H9 (cell line): ENCODE data around the gene LDLRAD4. TPM values are rescaled to one million over a fixed set of nuclear protein-coding genes. Genes with fewer than 3 reads are reported as not detected.

ENCODE experiments used
- DNase-seq: peaks from one replicate; pipeline ENCODE4 v3.0.0-alpha.2; 2017
- H2AFZ ChIP-seq: one replicate; pipeline ENCODE4 v1.6.1; 2013; ENCODE audit warnings: mild to moderate bottlenecking, low read length, control low read depth, moderate library complexity
- H2AK5ac ChIP-seq: 2 replicates; pipeline ENCODE4 v1.6.1; 2013; ENCODE audit warnings: low read length, control low read depth, mixed read lengths; ENCODE audit not compliant: insufficient read length
- H2BK120ac ChIP-seq: one replicate; pipeline ENCODE4 v1.6.1; 2013; ENCODE audit warnings: low read depth, mild to moderate bottlenecking, low read length, control low read depth, inconsistent platforms; ENCODE audit not compliant: poor library complexity, severe bottlenecking
- H2BK12ac ChIP-seq: 2 replicates; pipeline ENCODE4 v1.6.1; 2013; ENCODE audit warnings: low read length, control low read depth, mixed read lengths, low read depth; ENCODE audit not compliant: insufficient read length
- H2BK15ac ChIP-seq: 2 replicates; pipeline ENCODE4 v1.6.1; 2013; ENCODE audit warnings: low read depth, low read length, control low read depth
- H2BK20ac ChIP-seq: one replicate; pipeline ENCODE4 v1.6.1; 2013; ENCODE audit warnings: low read depth, mild to moderate bottlenecking, low read length, control low read depth, inconsistent platforms; ENCODE audit not compliant: poor library complexity, severe bottlenecking
- H2BK5ac ChIP-seq: 2 replicates; pipeline ENCODE4 v1.6.1; 2013; ENCODE audit warnings: low read length, control low read depth, mixed read lengths; ENCODE audit not compliant: insufficient read length
- H3K14ac ChIP-seq: 2 replicates; pipeline ENCODE4 v1.6.1; 2013; ENCODE audit warnings: low read length, control low read depth; ENCODE audit not compliant: insufficient read depth
- H3K18ac ChIP-seq: 2 replicates; pipeline ENCODE4 v1.6.1; 2013; ENCODE audit warnings: low read depth, mild to moderate bottlenecking, mixed read lengths, low read length, control low read depth; ENCODE audit not compliant: insufficient read length
- H3K23ac ChIP-seq: 2 replicates; pipeline ENCODE4 v1.6.1; 2013; ENCODE audit warnings: low read length, control low read depth, mixed read lengths, low read depth; ENCODE audit not compliant: insufficient read length
- H3K23me2 ChIP-seq: 2 replicates; pipeline ENCODE4 v1.6.1; 2013; ENCODE audit warnings: low read depth, mild to moderate bottlenecking, mixed read lengths, low read length, control low read depth; ENCODE audit not compliant: insufficient read length, poor library complexity, severe bottlenecking
- H3K27ac ChIP-seq: 2 replicates; pipeline ENCODE4 v1.5.1; 2013; ENCODE audit warnings: low read length, control low read depth, mixed read lengths, low read depth; ENCODE audit not compliant: insufficient read length
- H3K27me3 ChIP-seq: 2 replicates; pipeline ENCODE4 v1.6.1; 2013; ENCODE audit warnings: low read length, control low read depth, inconsistent platforms; ENCODE audit not compliant: insufficient read depth
- H3K4ac ChIP-seq: 2 replicates; pipeline ENCODE4 v1.6.1; 2013; ENCODE audit warnings: low read depth, mild to moderate bottlenecking, control low read depth, inconsistent platforms, low read length, moderate library complexity
- H3K4me1 ChIP-seq: 2 replicates; pipeline ENCODE4 v1.6.1; 2013; ENCODE audit warnings: low read length, control low read depth, inconsistent platforms; ENCODE audit not compliant: insufficient read depth
- H3K4me2 ChIP-seq: 2 replicates; pipeline ENCODE4 v1.6.1; 2013; ENCODE audit warnings: low read length, control low read depth, mixed read lengths; ENCODE audit not compliant: insufficient read length, insufficient read depth
- H3K56ac ChIP-seq: 2 replicates; pipeline ENCODE4 v1.6.1; 2013; ENCODE audit warnings: low read depth, mild to moderate bottlenecking, mixed read lengths, low read length, control low read depth; ENCODE audit not compliant: insufficient read length
- H3K79me1 ChIP-seq: 2 replicates; pipeline ENCODE4 v1.6.1; 2013; ENCODE audit warnings: low read depth, mild to moderate bottlenecking, moderate library complexity, low read length, control low read depth, inconsistent platforms; ENCODE audit not compliant: insufficient read depth, poor library complexity, severe bottlenecking
- H3K79me2 ChIP-seq: 2 replicates; pipeline ENCODE4 v1.6.1; 2013; ENCODE audit warnings: low read length, control low read depth, inconsistent platforms; ENCODE audit not compliant: insufficient read depth
- H3K9ac ChIP-seq: 2 replicates; pipeline ENCODE4 v1.6.1; 2013; ENCODE audit warnings: low read length, control low read depth, mixed read lengths; ENCODE audit not compliant: insufficient read length; ENCODE audit errors: extremely low read depth
- H3K9me3 ChIP-seq: one replicate; pipeline ENCODE4 v1.6.1; 2013; ENCODE audit warnings: low read depth, low read length, inconsistent platforms; ENCODE audit not compliant: control insufficient read depth
- H3T11ph ChIP-seq: one replicate; pipeline ENCODE4 v1.6.1; 2013; ENCODE audit warnings: mild to moderate bottlenecking, low read length, control low read depth, inconsistent platforms
- H4K20me1 ChIP-seq: one replicate; pipeline ENCODE4 v1.6.1; 2013; ENCODE audit not compliant: control insufficient read depth, insufficient read length, insufficient read depth
- H4K5ac ChIP-seq: 2 replicates; pipeline ENCODE4 v1.6.1; 2013; ENCODE audit warnings: low read depth, mild to moderate bottlenecking, mixed read lengths, low read length, control low read depth; ENCODE audit not compliant: insufficient read length
- H4K8ac ChIP-seq: replicated peaks from 2 replicates; pipeline ENCODE4 v1.6.1; 2013; ENCODE audit warnings: low read length, control low read depth, mixed read lengths, low read depth; ENCODE audit not compliant: insufficient read length
- H4K91ac ChIP-seq: 2 replicates; pipeline ENCODE4 v1.6.1; 2013; ENCODE audit warnings: low read depth, mild to moderate bottlenecking, moderate library complexity, mixed read lengths, low read length, control low read depth; ENCODE audit not compliant: insufficient read length
- H3K27ac Mint-ChIP-seq, 3 experiments: 2 replicates in 2 of 3; 3 replicates in 1 of 3; pipeline ENCODE4 v1.8.0; 2020 to 2021; ENCODE audit warnings: mixed read lengths in 3 of 3, mild to moderate bottlenecking in 1 of 3, moderate library complexity in 1 of 3
- H3K27me3 Mint-ChIP-seq: 2 replicates; pipeline ENCODE4 v1.8.0; 2021; ENCODE audit warnings: low read depth, mild to moderate bottlenecking, moderate library complexity, mixed read lengths
- H3K36me3 Mint-ChIP-seq, 3 experiments: 2 replicates in 2 of 3; 3 replicates in 1 of 3; pipeline ENCODE4 v1.8.0; 2020 to 2021; ENCODE audit warnings: low read depth in 3 of 3, mixed read lengths in 3 of 3; ENCODE audit not compliant: insufficient read depth in 1 of 3
- H3K4me1 Mint-ChIP-seq, 2 experiments: 2 replicates each; pipeline ENCODE4 v1.8.0; 2020; ENCODE audit warnings: mixed read lengths in 2 of 2
- H3K4me3 Mint-ChIP-seq, 2 experiments: 2 replicates in 1 of 2; 3 replicates in 1 of 2; pipeline ENCODE4 v1.8.0; 2020 to 2021; ENCODE audit warnings: mild to moderate bottlenecking in 2 of 2, mixed read lengths in 2 of 2, moderate library complexity in 1 of 2
- H3K9me3 Mint-ChIP-seq, 2 experiments: 2 replicates in 1 of 2; 3 replicates in 1 of 2; pipeline ENCODE4 v1.8.0; 2020; ENCODE audit warnings: mild to moderate bottlenecking in 2 of 2, mixed read lengths in 2 of 2, moderate library complexity in 1 of 2
- WGBS: extraction: QIAGEN DNeasy Blood & Tissue Kit; methylation state at CpG from one replicate; pipeline ENCODE4 v1.1.7; 2013; ENCODE audit warnings: missing lambda C conversion rate, low lambda C conversion rate, mixed read lengths; ENCODE audit not compliant: insufficient read length; ENCODE audit errors: extremely low coverage; 5-methylcytosine and 5-hydroxymethylcytosine counted together
- total RNA-seq: library from RNA; stranded (reverse); gene quantifications from 2 replicates; pipeline ENCODE4 v1.2.1, GENCODE V29; 2021
- TF ChIP-seq, protein P1 (sequence below): fragments of 200-600 bp; sonication (generic); conservative IDR thresholded peaks from 3 replicates; pipeline ENCODE4 v1.8.0; 2021; ENCODE audit warnings: antibody characterized with exemption, mild to moderate bottlenecking

LDLRAD4 gene
- total RNA-seq, 1 experiment from 2014 or later, result 3.9 TPM

DNA sequence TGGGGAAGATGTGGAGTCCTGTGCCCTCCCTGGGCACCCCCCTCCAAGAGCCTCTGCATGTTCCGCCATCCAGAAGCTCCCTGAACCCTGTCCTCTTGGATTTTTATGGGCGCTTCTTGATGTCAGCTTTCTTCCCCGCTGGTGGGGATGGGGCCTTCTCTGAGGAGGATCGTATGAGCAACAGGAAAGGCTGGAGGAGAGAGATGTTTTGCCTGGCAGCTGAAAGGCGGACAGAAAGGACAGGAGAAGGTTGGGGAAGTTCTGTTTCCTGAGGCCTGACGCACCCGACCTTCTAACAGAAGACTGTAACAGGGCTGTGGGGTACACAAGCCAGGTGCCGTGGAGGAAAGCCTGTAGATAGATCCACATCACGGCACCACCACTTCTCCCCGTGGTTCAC is 238.8 kb downstream of the LDLRAD4 start:
- no peak overlapping the region for H4K5ac ChIP-seq
- peaks cover 19% of the 10 kb centered on the region for H3K27me3 Mint-ChIP-seq
- H4K20me1 ChIP-seq, result no peaks in the 10 kb centered on the region
- no peak overlapping the region for H2BK15ac ChIP-seq
- no peak overlapping the region for H4K91ac ChIP-seq
- no peak overlapping the region for H3K9ac ChIP-seq
- no peak overlapping the region for H3K4me2 ChIP-seq
- H3K27ac Mint-ChIP-seq, result no peak overlapping the region
- H3K56ac ChIP-seq, result no peak overlapping the region
- no peaks in the 10 kb centered on the region for H3K79me1 ChIP-seq
- no peak overlapping the region for H3K4ac ChIP-seq
- H3K27me3 ChIP-seq, result no peaks in the 10 kb centered on the region
- H2BK120ac ChIP-seq, result no peak overlapping the region
- no peak overlapping the region for H2AFZ ChIP-seq
- peaks cover 34 to 36% of the 10 kb centered on the region in 2 experiments for H3K4me1 Mint-ChIP-seq
- H2AK5ac ChIP-seq, result no peak overlapping the region
- TF ChIP-seq, protein P1, sequence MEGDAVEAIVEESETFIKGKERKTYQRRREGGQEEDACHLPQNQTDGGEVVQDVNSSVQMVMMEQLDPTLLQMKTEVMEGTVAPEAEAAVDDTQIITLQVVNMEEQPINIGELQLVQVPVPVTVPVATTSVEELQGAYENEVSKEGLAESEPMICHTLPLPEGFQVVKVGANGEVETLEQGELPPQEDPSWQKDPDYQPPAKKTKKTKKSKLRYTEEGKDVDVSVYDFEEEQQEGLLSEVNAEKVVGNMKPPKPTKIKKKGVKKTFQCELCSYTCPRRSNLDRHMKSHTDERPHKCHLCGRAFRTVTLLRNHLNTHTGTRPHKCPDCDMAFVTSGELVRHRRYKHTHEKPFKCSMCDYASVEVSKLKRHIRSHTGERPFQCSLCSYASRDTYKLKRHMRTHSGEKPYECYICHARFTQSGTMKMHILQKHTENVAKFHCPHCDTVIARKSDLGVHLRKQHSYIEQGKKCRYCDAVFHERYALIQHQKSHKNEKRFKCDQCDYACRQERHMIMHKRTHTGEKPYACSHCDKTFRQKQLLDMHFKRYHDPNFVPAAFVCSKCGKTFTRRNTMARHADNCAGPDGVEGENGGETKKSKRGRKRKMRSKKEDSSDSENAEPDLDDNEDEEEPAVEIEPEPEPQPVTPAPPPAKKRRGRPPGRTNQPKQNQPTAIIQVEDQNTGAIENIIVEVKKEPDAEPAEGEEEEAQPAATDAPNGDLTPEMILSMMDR, result no peak
- no peak overlapping the region for H3K27ac ChIP-seq
- H3K9me3 ChIP-seq, result no peaks in the 10 kb centered on the region
- no peak overlapping the region for H2BK5ac ChIP-seq
- no peak overlapping the region for H2BK12ac ChIP-seq
- no peak overlapping the region for H3K14ac ChIP-seq
- H3K4me3 Mint-ChIP-seq, result no peak overlapping the region
- no CpG with 5 or more reads among the region's 10 CpGs for WGBS
- H3K9me3 Mint-ChIP-seq, result no peaks in the 10 kb centered on the region; a peak in 1 of 5 replicates
- no peak overlapping the region for H3K23ac ChIP-seq
- H3K79me2 ChIP-seq, result no peaks in the 10 kb centered on the region
- H3T11ph ChIP-seq, result no peak overlapping the region
- no peak overlapping the region for H2BK20ac ChIP-seq
- DNase-seq, result peak; percentile 5
- H4K8ac ChIP-seq, result no peak overlapping the region
- peaks cover 0 to 4% (median 0%) of the 10 kb centered on the region in 3 experiments; a peak in 3 of 7 replicates for H3K36me3 Mint-ChIP-seq
- no peaks in the 10 kb centered on the region for H3K23me2 ChIP-seq
- H3K4me1 ChIP-seq, result peaks cover 5% of the 10 kb centered on the region; the same call in 1 of the 2 replicates
- H3K18ac ChIP-seq, result no peak overlapping the region
